ENCODE measurements around the gene HS1BP3. TPM values are rescaled to one million over a fixed set of nuclear protein-coding genes. Genes with fewer than 3 reads are reported as not detected.

The HS1BP3 gene
- total and polyA plus RNA-seq, 12 donors: 23.7 to 50.1 (median 40.5) TPM

DNA sequence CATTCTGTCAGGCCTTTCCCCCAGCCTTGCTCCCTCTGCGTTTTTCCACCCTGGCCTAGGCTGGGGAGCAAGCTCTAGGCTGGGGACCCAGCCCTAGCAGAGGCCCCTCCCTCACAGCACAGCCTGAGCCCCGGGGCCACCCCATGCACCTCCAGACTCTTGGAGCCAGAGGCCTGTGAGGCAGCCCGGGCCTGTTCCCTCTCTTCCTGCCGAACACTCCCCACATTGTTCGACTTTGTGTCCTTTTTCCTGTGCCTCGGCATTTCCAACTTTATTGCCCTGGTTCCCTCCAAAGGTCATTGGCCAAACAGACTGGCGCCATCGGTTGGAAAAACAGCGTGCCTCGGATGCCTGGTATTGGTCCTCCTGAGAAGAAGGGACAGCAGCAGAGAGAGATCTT is 79.7 kb downstream of the HS1BP3 start:
- Histone ChIP-seq H3K9me3 (replicated peaks in 1 of 3) (no peaks in the 10 kb centered on the region), H3K27me3 (no peaks in the 10 kb centered on the region), H3K36me3 (replicated peaks in 1 of 2) (no peaks in the 10 kb centered on the region), H3K4me3 (no peak overlapping the region), H3K4me1 (replicated peaks in 1 of 2) (peaks cover 4 to 42% of the 10 kb centered on the region in 2 donors), H3K27ac (peak overlapping the region in 2 of 5 donors; percentile 67 to 72)
- intact Hi-C loops (cut with DNase I): no loop called here
- 76 to 99% (median 87%) methylated on average over 8 to 10 of the region's 10 CpGs for WGBS, 4 donors
- no peak for TF ChIP-seq POLR2A (IDR thresholded peaks at IDR 0.05)
- TF ChIP-seq, protein P1, sequence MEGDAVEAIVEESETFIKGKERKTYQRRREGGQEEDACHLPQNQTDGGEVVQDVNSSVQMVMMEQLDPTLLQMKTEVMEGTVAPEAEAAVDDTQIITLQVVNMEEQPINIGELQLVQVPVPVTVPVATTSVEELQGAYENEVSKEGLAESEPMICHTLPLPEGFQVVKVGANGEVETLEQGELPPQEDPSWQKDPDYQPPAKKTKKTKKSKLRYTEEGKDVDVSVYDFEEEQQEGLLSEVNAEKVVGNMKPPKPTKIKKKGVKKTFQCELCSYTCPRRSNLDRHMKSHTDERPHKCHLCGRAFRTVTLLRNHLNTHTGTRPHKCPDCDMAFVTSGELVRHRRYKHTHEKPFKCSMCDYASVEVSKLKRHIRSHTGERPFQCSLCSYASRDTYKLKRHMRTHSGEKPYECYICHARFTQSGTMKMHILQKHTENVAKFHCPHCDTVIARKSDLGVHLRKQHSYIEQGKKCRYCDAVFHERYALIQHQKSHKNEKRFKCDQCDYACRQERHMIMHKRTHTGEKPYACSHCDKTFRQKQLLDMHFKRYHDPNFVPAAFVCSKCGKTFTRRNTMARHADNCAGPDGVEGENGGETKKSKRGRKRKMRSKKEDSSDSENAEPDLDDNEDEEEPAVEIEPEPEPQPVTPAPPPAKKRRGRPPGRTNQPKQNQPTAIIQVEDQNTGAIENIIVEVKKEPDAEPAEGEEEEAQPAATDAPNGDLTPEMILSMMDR (IDR thresholded peaks at IDR 0.05): no peak
- DNase-seq: no peak

GRCh38 chr2:20570249-20570648 is 80.6 kb downstream of the HS1BP3 start:
- intact Hi-C loops (cut with DNase I): no loop called here
- TF ChIP-seq, protein P1 (IDR thresholded peaks at IDR 0.05): no peak
- no peak for TF ChIP-seq POLR2A (IDR thresholded peaks at IDR 0.05)
- Histone ChIP-seq H3K4me1 (replicated peaks in 1 of 2) (peaks cover 4 to 42% of the 10 kb centered on the region in 2 donors), H3K27me3 (no peaks in the 10 kb centered on the region), H3K36me3 (replicated peaks in 1 of 2) (no peaks in the 10 kb centered on the region), H3K9me3 (replicated peaks in 1 of 3) (no peaks in the 10 kb centered on the region), H3K4me3 (no peak overlapping the region), H3K27ac (peak overlapping the region in 2 of 5 donors; percentile 75 to 83)
- DNase-seq: no peak
- 89 to 100% (median 97%) methylated on average over 5 to 6 of the region's 6 CpGs for WGBS, 4 donors

DNA sequence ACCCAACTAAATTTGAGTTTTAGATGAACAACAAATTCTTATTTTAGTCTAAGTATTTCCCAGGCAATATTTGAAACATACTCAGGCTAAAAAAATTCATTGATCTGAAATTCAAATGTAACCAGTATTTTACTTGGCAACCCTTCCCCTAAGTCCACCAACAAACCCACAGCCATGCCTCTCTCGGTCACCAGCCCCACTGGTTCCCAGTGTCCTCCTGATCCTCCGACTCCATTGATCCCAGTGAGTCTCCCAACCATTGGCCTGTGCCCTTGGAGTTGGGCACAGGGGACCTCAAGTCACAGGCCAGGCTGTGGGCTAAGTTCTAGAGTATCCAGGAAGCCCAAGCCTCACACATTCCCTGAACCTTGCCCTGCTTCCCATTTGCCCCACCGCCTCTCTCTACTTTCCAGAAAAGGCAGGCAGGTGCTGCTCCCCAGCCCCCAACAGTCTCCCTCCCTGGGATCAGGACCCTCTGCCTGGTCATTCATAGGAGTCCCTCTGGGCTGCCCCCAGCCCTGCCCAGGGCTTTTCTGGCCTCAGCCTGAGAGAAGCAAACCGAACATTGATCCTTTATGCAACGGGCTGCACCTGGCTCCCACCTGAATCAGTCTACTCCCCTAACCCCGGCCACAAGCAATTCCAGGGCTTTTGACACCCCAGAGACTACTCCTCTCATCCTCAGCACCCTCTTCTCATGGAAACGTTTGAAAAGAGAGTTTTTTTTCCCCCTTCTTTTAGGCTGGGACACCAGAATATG is 81.3 kb downstream of the HS1BP3 start:
- TF ChIP-seq, protein P1 (IDR thresholded peaks at IDR 0.05): no peak
- no peak for TF ChIP-seq POLR2A (IDR thresholded peaks at IDR 0.05)
- no peak for DNase-seq
- Histone ChIP-seq H3K27me3 (no peaks in the 10 kb centered on the region), H3K9me3 (replicated peaks in 1 of 3) (no peaks in the 10 kb centered on the region), H3K36me3 (replicated peaks in 1 of 2) (no peaks in the 10 kb centered on the region), H3K27ac (peak overlapping the region in 2 of 5 donors; percentile 75 to 83), H3K4me1 (replicated peaks in 1 of 2) (peaks cover 4 to 40% of the 10 kb centered on the region in 2 donors), H3K4me3 (no peak overlapping the region)
- intact Hi-C loops (cut with DNase I): no loop called here
- WGBS, 4 donors: 68 to 74% (median 70%) methylated on average over 7 of the region's 7 CpGs

DNA sequence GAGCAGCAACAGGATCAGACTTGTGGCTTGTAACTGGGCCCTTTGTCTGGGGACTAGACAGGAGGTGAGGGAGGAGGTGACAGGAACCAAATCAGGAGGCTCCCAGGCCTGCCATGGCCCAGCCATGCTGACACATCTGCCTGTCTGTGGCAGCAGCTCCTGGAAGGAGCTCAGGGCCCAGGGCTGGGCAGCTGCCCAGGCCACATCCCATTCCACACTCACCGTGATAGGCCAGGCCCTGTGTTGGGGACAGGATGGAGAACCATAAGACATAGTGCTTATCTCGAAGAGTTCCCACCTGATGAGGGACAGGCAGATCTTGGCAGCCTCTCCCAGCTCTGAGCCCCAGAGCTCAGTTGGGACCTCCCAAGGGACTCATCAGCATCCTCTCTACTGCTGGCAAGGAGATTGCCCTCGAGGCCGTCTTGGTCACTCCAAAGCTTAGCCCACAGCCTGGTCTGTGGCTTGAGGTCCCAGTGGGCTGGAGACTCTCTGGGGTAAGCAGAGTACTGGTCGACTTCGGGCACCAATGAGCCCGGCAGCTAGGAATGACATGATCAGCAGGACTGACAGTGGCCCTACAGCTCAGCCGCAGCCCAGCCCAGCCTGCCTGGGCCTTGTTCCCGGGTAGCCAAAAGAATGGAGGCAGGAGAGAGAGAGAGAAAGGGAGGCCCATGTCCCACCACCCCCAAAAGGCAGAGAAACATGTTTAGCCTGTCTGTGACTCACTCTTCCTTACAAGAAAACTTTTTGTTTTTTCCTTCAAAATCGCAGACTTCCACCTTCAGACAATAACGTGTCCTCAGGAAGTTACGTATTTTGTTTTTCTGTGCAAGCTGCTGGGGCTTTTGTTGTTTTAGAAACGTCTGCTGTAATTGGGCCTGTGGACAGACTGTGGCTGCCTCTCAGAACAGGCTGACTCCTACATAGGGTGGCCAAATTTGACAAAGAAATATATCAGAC is 82.1 kb downstream of the HS1BP3 start:
- no peak for DNase-seq
- 73 to 79% (median 74%) methylated on average over 10 to 13 of the region's 13 CpGs for WGBS, 4 donors
- Histone ChIP-seq H3K36me3 (replicated peaks in 1 of 2) (no peaks in the 10 kb centered on the region), H3K27me3 (no peaks in the 10 kb centered on the region), H3K4me3 (no peak overlapping the region), H3K4me1 (replicated peaks in 1 of 2) (peaks cover 4 to 34% of the 10 kb centered on the region in 2 donors), H3K27ac (peak overlapping the region in 3 of 5 donors; percentile 3 to 83 (median 75)), H3K9me3 (replicated peaks in 1 of 3) (no peaks in the 10 kb centered on the region)
- TF ChIP-seq, protein P1 (IDR thresholded peaks at IDR 0.05): no peak
- TF ChIP-seq POLR2A (IDR thresholded peaks at IDR 0.05): no peak
- intact Hi-C loops (cut with DNase I): no loop called here
